ENCODE measurements around the gene GTF2A1. TPM values are rescaled to one million over a fixed set of nuclear protein-coding genes. Genes with fewer than 3 reads are reported as not detected.
A peak's percentile ranks its signal among the peaks of the same experiment; 100 is the strongest.
"Not testable (repeated sequence)": the region's sequence is repeated elsewhere in the genome, so short reads cannot be mapped to it uniquely, and the experiment has no call there.

Gene GTF2A1
- total RNA-seq (2014; rRNA removed; shearing (Covaris generic)) = 11.7 and 15.1 TPM in 2 replicates

DNA sequence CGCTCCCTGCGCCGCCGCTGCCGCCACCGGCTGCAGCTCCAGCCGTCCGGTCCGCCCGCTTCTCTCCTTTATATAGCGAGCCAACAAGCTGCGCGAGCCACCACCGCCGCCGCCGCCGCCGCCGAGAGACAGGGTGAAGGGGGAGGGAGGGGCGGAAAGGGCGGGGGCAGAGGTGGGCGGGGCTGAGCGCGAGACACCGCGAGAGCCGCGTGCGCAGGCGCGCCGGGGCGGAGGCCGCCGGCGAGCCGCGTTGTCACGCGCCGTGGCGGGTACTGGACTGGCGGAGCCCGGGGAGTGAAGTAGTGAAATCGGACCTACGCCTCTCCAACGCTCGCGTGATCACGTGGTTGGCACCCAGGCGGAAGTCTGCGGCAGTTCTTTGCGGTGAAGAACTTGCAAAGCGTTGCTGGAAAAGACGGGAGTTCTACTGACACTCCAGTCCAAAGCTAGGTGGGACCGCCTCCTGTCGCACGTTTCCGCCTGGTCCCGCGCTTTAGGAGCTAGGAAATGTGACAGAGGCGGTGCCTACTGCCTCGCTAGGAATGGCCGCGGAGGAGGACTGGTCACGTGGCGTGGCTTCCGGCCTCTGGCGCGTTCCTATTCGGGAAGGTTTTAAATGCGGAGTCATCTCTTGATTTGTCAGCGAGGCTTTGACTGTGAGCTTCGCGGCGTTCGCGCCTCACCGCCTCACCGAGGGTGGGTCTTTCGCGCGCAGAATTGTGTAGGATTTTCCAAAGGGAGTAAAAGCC is at the start of gene GTF2A1:
Gene GTF2A1, minus strand, starts transcription at position 130 of the 749 bp plus-strand sequence. CDS start 441 bp downstream, outside the sequence.
- peak; percentile 92 for DNase-seq (ENCODE audit: low read depth)

DNA sequence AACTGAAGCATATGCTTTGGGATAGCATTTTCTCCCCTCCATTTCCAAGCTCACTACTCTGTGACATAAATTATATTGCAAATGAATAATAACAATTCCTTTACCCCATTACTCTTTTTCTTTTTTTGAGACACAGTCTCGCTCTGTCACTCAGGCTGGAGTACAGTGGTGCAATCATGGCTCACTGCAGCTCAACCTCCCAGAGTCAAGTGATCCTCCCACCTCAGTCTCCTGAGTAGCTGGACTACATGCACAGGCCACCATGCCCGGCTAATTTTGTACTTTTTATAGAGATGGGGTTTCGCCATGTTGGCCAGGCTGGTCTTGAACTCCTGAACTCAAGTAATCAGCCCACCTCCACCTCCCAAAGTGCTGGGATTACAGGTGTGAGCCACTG is 49.2 kb upstream of the GTF2A1 start:
- DNase-seq (ENCODE audit: low read depth) = no peak

DNA sequence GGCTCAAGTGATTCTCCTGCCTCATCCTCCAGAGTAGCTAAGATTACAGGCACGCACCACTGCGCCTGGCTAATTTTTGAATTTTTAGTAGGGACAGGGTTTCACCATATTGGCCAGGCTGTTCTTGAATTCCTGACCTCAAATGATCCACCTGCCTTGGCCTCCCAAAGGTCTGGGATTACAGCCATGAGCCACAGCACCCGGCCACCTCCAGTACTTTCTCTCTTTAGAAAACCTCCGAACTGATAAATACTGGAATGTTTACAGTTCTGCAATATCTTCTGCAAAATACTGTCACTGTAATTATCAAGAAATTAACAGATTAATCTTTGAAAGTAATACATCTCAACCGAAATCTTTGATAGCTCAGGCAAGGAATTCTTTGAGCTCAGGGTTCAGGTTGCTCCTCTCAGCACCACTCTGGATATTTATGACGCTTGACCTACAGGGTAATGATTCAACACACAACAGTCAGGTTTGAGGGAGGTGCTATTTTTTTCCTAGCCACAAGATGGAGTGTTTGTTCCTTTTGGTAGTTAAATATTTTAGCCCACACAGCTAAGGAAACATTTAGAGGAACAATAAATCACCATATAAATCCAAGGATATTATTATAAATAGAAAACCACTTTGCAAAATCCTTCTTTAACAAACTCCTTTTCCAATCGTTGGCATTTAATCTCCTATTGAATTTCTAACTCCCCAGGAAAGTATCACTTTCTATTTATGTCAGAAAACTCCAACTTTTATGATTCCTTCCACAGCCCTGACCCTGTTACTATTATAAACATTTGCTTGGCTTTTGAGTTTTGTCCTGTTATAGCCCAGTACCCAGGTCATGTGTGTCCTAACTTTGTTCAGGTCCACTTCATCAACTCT is 48.6 kb upstream of the GTF2A1 start:
- peak; percentile 62 for DNase-seq (ENCODE audit: low read depth)

DNA sequence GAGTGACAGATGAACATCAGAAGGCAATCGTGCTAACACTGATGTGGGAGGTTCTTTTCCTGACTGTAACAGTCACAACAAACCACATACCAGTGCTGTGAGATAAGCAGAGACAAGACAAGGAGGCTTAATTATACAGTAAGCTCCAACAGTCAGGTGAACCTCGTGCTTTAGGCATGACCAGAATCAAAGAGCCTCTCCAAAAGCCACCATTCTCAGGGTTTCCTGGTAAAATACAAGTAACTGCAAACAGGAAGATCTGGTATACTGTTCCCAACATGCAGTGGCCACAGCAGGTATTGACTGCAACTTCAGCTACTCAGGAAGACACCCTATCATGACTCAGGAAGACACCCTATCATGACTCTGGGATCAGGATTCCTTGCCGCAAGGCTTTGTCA is 47.3 kb upstream of the GTF2A1 start:
- peak; percentile 20 for DNase-seq (ENCODE audit: low read depth)

DNA sequence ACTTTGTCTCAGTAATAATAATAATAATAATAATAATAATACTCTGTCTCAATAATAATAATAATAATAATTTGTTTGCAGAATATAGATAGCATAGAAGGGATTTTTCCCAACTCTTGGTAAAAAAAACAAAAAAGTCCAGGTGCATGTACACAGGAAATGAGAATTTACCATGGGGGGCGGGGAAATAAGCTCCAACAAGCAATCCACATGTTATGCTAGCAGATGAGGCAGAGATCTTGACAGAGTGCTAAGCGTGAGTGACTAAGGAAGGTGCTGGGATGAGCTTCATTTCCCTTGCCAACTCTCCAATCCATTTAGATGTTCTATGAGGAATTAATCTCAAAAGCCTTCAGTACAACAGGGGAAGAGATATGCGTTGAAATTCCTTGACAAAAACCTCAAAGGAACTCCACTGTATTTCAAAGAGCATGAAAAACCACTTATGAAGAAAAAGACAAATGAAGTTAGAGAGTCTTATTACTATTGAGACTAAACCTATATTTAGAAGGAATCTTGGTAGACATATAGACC is 44.9 kb upstream of the GTF2A1 start:
- DNase-seq (ENCODE audit: low read depth) = no peak

DNA sequence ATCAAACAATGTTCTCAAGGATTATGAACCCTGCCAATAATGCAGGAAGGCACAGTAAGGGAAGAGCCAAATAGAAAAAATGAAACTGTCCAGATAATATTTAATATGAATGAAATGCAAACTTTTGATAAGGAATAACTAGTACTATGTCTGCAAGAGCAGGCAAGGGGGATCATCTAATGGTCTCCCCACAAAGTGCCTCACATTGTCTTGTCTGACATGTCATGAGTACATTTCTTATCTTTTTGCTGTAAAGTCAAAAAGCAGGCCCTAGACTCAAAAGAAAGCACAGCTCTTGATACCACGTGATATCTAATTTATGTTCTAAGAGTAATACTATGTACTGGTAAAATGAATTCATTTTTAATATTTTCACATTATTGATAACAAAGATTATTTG is 43.9 kb upstream of the GTF2A1 start:
- DNase-seq (ENCODE audit: low read depth) = no peak

DNA sequence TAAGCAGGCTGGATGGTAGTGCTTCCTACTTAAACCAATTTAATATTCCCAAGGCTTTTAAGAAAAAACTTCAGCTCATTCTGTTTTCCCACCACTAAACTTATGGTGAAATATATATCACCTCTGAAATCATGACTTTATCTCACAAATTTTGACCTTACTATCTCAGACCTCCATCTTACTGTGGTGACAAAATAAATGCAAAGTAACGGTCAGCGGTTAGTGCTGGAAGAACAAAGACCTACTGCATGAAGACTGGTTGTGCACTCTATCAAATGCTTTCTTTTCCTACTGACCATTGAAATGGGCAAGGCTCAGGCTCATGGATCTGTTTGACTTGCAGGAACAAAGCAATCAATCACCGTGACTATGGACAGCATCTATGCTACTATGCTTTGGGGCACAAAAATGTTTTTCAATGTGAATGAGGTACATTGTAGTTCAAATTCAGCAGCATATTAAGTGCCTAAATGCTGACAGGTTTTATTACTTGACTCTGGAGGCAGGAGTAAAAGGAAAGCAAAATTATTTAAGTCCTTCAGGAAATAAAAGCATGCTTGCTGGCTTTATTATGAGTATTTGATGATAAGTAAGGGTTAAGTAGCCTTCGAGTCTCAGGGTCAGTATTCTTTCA is 43.1 kb upstream of the GTF2A1 start:
- no peak for DNase-seq (ENCODE audit: low read depth)

DNA sequence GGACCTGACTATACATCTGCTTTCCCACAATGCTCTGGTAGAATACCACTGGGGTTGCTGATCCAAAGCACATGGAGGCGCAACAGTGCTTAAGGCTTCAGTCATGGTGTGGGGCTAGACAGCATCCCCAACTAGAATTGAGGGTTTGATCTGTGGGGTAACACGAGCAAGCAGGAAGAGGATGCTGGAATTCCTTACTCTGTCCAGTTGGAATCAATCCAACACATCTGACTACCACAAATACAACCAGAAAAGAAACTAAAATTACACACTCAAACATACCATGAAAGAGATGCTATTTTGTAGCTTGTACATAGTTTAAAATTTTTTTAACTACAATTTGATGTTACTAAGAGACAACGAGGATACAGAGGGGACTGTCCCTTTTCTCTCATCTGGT is 40.4 kb upstream of the GTF2A1 start:
- no peak for DNase-seq (ENCODE audit: low read depth)

DNA sequence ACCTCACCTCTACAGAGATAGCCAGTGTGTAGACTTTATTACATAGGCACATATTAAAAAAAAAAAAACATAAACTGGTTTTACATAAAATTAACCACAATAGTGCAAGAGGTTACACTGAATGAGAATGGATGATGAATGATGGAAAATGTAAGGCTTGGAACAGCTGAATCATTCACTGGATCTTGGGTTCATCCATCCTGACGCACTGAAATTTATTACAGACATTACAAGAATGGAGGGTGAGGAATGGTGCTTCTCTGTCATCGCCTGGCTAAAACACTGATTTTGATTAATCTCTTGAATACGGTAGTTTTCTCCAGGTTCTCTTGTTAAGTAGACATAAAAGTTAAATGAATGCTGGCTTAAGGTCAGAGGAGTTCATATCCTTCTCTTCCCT is 40.0 kb upstream of the GTF2A1 start:
- no peak for DNase-seq (ENCODE audit: low read depth)

DNA sequence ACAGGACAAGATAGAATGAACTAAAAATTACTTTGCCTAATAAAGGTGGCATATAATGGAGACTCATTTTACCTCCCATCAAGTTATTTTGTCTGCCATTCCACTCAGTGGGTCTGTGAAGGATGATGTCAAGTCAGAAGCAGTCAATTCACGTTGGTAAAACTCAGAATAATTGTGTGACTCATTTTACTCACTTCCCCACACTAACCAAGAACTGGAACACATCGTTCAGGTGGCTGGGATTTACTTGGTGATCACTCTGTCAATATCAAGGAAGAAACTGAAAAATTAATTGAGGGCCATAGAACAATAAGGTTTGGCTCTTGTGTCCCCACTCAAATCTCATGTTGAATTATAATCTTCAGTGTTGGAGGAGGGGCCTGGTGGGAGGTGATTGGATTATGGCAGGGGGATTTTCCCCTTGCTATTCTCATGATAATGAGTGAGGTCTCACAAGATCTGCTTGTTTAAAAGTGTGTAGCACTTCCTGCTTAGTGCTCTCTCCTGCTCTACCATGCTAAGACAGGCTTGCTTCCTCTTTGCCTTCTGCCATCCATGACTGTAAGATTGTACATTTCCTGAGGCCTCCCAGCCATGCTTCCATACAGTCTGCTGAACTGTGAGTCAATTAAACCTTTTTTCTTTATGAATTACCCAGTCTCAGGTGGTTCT is 35.7 kb upstream of the GTF2A1 start:
- DNase-seq (ENCODE audit: low read depth) = no peak

DNA sequence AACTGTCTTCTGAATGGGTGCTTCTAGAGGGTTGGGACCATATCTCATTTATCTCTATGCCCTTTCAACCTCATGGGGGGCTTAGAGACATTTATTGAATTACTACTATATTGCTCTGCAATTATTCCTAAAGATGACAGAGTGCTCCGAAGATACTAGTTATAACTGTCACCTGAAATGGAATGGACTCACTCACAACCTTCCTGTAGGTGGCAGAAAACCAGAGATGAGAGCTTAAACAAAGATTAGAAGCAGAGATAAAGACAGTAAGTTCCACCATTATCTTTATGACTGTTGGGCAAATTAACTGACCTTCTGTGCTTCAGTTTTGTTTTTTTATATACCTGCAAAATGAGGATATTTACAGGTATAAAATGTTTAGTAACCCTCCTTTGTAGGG is 31.5 kb upstream of the GTF2A1 start:
- DNase-seq (ENCODE audit: low read depth) = no peak

DNA sequence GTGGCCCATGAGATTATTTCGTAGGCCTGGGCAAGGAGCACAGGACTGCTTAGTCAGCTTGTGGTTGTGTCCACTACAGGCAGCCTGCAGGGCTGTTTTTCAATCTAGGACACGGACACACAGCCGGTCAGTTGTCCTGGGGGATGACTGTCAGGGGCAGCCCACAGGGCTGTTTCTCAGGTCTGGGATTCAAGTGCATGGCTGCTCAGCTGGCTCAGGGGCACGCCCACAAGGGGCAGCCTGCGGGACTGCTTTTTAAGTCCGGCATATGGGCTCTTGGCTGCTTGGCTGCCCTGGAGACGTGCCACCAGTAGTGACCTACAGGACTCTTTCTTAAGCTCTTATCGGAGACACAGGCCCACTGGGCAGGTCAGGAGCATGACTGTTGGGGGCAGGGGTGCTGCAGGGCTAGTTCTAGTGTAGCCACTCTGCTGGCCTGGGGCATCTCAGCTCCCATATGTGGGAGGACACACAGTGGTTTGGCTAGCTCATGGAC is 26.6 kb upstream of the GTF2A1 start:
- DNase-seq (ENCODE audit: low read depth) = peak; percentile 92

DNA sequence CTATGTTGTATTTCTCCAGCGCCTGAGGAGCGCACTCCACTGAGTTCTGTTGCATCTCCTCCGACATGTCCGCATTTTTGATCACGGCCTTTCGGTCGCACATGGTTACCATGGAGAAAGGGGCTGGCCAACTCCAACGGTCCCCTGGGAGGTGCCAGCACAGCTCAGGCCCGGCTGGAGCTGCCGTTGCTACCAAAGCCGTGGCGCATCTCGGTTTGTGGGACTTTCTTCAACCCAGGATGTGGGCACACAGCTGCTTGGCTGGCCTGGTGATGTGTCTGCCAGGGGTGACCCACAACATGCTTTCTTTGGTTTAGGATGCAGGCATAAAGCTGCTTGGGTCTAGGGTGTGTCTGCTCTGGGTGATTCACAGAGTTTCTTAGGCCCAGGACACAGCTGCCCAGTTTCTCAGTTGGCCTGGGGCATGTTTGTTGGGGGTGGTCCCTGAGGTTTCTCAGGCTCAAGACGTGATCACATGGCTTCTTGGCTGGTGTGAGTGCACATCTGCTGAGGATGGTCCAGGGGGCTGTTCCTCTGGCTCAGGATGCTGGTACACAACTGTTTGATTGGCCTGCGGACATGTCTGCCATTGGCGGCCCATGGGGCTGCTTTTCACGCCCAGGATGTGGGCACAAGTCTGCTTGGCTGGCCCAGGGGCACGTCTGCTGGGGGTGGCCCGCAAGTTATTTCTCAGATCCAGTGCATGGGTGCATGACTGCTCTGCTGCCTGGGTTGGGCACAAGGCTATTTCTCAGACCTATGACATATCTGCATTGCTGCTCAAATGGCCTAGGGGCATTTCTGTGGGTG is 25.9 kb upstream of the GTF2A1 start:
- peak; percentile 82 for DNase-seq (ENCODE audit: low read depth)

DNA sequence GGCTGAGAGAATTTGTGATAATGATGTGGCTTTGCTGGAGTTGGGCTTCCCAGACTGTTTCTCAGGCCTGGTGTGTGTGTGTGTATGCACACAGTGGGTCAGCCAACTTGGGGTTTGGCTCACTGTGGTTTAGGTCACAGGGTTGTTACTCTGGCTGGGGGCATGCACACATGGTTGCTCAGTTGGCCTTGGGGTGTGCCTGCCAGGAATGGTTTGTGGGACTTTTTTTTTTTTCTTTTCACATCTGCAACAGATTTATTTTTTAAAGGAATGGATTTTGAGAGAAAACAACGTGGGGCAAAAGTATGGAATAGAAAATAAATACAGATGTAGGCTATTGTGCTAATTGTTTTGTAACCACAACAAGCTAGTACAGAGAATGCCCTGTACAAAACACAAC is 25.0 kb upstream of the GTF2A1 start:
- DNase-seq (ENCODE audit: low read depth) = no peak

DNA sequence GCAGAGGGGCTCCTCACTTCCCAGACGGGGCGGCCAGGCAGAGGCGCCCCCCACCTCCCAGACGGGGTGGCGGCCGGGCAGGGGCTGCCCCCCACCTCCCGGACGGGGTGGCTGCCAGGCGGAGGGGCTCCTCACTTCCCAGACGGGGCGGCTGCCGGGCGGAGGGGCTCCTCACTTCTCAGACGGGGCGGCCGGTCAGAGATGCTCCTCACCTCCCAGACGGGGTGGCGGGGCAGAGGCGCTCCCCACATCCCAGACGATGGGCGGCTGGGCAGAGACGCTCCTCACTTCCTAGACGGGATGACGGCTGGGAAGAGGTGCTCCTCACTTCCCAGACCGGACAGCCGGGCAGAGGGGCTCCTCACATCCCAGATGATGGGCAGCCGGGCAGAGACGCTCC is 23.7 kb upstream of the GTF2A1 start:
- DNase-seq (ENCODE audit: low read depth) = not testable (repeated sequence)

DNA sequence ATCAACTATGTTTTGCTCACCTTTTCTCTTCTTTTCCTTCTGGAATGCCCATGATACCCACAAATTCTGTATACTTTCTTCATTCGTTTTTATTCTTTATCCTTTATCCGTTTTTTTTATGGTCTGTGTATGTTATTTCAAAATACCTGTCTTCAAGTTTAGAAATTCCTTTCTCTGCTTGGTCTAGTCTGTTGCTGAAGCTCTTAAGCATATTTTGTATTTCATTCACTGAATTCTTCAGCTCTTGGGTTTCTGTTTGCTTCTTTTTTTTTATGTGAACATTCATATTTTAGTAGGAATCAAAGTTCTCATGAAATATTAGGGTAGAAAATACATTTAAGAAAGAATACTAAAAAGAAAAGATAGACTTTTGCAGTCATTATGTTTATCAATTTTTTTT is 22.7 kb upstream of the GTF2A1 start:
- DNase-seq (ENCODE audit: low read depth) = no peak

DNA sequence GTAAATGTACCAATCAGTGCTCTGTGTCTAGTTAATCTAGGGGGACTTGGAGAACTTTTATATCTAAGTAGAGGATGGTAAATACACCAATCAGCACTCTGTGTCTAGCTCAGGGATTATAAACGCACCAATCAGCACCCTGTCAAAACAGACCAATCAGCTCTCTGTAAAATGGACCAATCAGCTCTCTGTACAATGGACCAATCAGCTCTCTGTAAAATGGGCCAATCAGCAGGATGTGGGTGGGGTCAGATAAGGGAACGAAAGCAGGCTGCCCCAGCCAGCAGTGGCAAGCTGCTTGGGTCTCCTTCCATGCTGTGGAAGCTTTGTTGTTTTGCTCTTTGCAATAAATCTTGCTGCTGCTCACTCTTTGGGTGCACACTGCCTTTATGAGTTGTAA is 16.1 kb upstream of the GTF2A1 start:
- not testable (repeated sequence) for DNase-seq (ENCODE audit: low read depth)

DNA sequence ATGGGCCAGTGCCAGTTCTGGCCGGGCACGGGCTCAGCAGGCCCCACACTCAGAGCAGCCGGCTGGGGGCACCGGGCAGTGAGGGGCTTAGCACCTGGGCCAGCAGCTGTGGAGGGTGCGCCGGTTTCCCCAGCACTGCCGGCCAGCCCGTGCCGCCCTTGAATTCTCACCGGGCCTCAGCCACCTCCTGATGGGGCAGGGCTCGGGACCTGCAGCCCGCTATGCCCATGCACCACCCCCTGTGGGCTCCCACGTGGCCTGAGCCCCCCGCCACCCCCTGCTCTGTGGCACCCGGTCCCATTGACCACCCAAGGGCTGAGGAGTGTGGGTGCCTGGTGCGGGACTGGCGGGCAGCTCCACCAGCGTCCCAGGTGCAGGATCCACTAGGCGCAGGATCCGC is 15.4 kb upstream of the GTF2A1 start:
- no peak for DNase-seq (ENCODE audit: low read depth)

DNA sequence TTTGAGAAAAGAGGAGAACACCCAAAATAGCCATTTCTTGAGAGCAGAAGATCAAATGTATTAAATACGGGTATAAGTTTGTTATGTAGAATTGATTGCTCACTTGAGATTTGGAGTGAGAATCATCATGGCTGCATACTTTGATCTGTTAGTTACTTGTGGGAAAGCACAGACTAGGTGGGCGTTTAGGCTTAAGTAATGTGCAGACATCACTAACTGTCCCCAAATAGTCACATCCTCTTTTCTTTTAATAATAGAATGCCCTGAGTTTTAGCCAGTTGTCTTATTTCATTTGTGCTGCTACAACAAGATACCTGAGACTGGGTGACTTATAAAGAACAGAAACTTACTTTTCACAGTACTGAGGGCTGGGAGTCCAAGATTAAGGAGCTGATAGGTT is 14.3 kb upstream of the GTF2A1 start:
- DNase-seq (ENCODE audit: low read depth) = no peak

DNA sequence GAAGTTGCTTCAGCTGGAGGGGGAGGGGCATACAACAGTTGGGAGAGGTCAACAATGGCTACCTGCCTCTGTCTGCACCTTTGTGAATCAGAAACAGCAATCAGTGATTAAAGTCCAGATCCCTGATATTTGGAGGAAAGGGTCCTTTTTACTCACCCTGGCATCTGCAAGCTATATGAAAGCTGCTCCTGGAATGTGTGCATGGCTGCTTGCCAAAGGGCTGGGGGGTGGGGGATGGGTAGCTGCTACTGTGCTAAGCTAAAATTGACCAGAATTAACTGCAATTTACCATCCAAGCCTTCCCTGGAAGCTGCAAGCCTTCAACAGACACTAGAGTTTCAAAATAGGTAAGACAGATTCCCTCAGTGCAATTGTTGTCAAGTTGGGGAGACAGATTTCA is 13.5 kb upstream of the GTF2A1 start:
- no peak for DNase-seq (ENCODE audit: low read depth)

DNA sequence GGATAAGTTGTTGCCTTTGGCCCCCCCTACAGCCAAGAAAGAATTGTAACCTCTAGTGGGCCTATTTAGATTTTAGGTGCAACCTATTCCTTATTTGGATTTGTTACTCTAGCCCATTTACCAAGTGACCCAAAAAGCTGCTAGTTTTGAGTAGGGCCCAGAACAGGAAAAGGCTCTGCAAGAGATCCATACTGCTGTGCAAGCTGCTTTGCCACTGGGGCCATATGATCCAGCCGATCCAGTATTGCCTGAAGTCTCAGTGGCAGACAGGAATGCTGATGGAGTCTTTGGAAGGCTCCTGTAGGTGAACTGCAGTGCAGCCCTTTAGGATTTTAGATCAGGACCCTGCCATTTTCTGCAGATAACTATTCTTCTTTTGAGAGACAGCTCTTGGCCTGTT is 12.9 kb upstream of the GTF2A1 start:
- no peak for DNase-seq (ENCODE audit: low read depth)
